H4 (cell line): ENCODE results near the gene ASCL3. TPM values are rescaled to one million over a fixed set of nuclear protein-coding genes. Genes with fewer than 3 reads are reported as not detected.
"Not testable (repeated sequence)": the region's sequence is repeated elsewhere in the genome, so short reads cannot be mapped to it uniquely, and the experiment has no call there.

ENCODE experiments used
- DNase-seq: peaks from one replicate; pipeline ENCODE4 v3.0.0-alpha.2; 2015; ENCODE audit warnings: low spot score
- total RNA-seq: library from RNA; depleted of rRNA; stranded (reverse); fragments of >200 nt; shearing (Covaris generic); gene quantifications from 2 replicates; pipeline ENCODE4 v1.2.3, GENCODE V29; 2014

ASCL3 gene
- total RNA-seq, 1 experiment from 2014 or later = not detected

GRCh38 chr11:8947230-8947943 lies 4.6 kb upstream of the ASCL3 start:
- no peak for DNase-seq

GRCh38 chr11:8941341-8942103 lies 1.3 kb downstream of the ASCL3 start:
- DNase-seq = no peak

GRCh38 chr11:8937659-8938058 lies 5.2 kb downstream of the ASCL3 start:
- DNase-seq = no peak

GRCh38 chr11:8937159-8937558 lies 5.7 kb downstream of the ASCL3 start:
- no peak for DNase-seq

- DNase-seq = not testable (repeated sequence)
These were observed 7.0 kb downstream of the ASCL3 start for GRCh38 chr11:8935789-8936188.

GRCh38 chr11:8934742-8935488 lies 7.9 kb downstream of the ASCL3 start:
- DNase-seq = no peak

GRCh38 chr11:8933931-8934330 lies 8.9 kb downstream of the ASCL3 start:
- DNase-seq = no peak

- no peak for DNase-seq
These were observed 10.1 kb downstream of the ASCL3 start, which contains the start of gene C11orf16 for GRCh38 chr11:8932564-8933180. Gene C11orf16 (minus strand): TSS chr11:8932947. CDS start chr11:8932308, 639 bp downstream.

GRCh38 chr11:8930456-8931175 lies 12.2 kb downstream of the ASCL3 start:
- DNase-seq = no peak

- no peak for DNase-seq
These were observed 13.7 kb downstream of the ASCL3 start for GRCh38 chr11:8928981-8929615.

- DNase-seq = no peak
These were observed 14.6 kb downstream of the ASCL3 start for GRCh38 chr11:8928205-8928604.

- DNase-seq = no peak
These were observed 15.6 kb downstream of the ASCL3 start for GRCh38 chr11:8927233-8927632.

GRCh38 chr11:8926236-8926635 lies 16.6 kb downstream of the ASCL3 start:
- no peak for DNase-seq

- DNase-seq = no peak
These were observed 17.1 kb downstream of the ASCL3 start for GRCh38 chr11:8925711-8926110.

- DNase-seq = no peak
These were observed 20.1 kb downstream of the ASCL3 start for GRCh38 chr11:8922691-8923090.

- peak; percentile 90 for DNase-seq
These were observed 25.5 kb downstream of the ASCL3 start for GRCh38 chr11:8917157-8917825.

GRCh38 chr11:8914661-8915018 lies 28.2 kb downstream of the ASCL3 start:
- no peak for DNase-seq

GRCh38 chr11:8913961-8914660 lies 28.7 kb downstream of the ASCL3 start:
- DNase-seq = peak; percentile 44

- DNase-seq = peak; percentile 95
These were observed 31.6 kb downstream of the ASCL3 start, which contains the start of gene AKIP1 for GRCh38 chr11:8911029-8911823. Gene AKIP1 (plus strand): TSS chr11:8911189. CDS start chr11:8911450, 261 bp downstream.
